GM18517 (cell line): ENCODE results near the gene ZMAT1.
"Not testable (repeated sequence)": the region's sequence is repeated elsewhere in the genome, so short reads cannot be mapped to it uniquely, and the experiment has no call there.

ENCODE experiments used
- ATAC-seq: cut with Tn5 transposase; IDR thresholded peaks from one replicate; pipeline ENCODE4 v1.9.1; 2021; ENCODE audit warnings: mild to moderate bottlenecking, moderate library complexity; ENCODE audit not compliant: unreplicated experiment

ZMAT1 gene

GRCh38 chrX:101931488-101932248, at the start of gene ZMAT1:
Gene ZMAT1 (minus strand): TSS chrX:101932027. CDS start chrX:101932008, 19 bp downstream.
- peak; percentile 88 for ATAC-seq

DNA sequence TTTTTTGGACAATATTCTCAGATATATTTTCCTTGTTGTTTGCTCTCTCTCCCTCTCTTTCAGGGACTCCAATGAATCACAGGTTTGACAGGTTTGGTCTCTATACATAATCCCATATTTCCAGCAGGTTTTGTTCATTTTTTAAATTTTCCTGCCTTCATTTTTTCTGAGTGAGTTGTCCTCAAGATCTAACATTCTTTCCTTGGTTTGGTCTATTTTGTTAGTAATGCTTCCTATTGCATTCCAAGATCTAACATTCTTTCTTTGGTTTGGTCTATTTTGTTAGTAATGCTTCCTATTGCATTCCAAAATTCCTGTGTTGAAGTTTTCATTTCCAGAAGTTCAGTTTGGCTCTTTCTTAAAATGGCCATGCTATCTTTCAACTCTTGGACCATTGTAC, 45.3 kb upstream of the ZMAT1 start:
- ATAC-seq = no peak

DNA sequence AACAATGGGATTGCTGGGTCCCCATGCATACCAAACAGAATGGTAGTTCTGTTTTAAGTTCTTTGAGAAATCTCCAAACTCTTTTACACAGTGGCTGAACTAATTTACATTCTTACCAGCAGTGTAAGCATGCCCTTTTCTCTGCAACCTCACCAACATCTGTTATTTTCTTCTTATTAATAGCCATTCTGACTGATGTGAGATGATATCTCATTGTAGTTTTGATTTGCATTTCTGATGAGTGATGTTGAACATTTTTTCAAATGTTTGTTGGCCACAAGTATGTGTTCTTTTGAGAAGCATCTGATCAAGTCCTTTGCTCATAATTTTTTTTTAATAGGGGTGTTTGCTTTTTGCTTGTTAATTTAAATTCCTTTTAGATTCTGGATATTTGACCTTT, 41.2 kb upstream of the ZMAT1 start:
- ATAC-seq = no peak

GRCh38 chrX:101964923-101965539, 33.2 kb upstream of the ZMAT1 start:
- not testable (repeated sequence) for ATAC-seq

- ATAC-seq = no peak
Observed at GRCh38 chrX:101958139-101958538, 26.3 kb upstream of the ZMAT1 start.

- ATAC-seq = no peak
Observed at GRCh38 chrX:101957174-101957573, 25.3 kb upstream of the ZMAT1 start.

GRCh38 chrX:101956556-101956955, 24.7 kb upstream of the ZMAT1 start:
- ATAC-seq = no peak

DNA sequence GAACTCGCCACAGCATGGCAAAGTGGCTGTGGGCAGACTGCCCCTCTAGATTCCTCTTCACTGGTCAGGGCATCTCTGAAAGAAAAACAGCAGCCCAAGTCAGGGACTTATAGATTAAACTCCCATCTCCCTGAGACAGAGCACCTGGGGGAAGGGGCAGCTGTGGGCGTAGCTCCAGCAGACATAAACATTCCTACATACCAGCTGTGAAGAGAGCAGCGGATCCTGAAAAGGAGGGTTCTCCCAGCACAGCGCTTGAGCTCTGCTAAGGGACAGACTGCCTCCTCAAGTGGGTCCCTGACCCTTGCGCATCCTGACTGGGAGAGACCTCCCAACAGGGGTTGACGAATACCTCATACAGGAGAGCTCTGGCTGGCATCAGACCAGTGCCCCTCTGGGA, 18.8 kb upstream of the ZMAT1 start:
- ATAC-seq = no peak

DNA sequence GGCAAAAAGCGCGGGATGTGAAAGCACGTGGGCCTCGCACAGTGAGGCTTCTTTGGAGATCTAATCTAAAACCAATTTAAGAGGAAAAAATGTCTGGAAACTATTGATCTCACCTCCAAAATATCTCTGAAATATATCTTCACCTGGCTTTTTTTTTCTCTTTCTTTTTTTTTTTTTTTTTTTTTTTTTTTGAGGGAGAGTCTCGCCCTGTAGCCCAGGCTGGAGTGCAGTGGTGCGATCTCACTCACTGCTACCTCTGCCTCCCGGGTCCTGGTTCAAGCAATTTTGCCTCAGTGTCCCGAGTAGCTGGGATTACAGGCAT, 383 bp upstream of the ZMAT1 start:
- ATAC-seq = no peak

- peak; percentile 3 for ATAC-seq
Observed at GRCh38 chrX:101931136-101931487, 715 bp downstream of the ZMAT1 start.

DNA sequence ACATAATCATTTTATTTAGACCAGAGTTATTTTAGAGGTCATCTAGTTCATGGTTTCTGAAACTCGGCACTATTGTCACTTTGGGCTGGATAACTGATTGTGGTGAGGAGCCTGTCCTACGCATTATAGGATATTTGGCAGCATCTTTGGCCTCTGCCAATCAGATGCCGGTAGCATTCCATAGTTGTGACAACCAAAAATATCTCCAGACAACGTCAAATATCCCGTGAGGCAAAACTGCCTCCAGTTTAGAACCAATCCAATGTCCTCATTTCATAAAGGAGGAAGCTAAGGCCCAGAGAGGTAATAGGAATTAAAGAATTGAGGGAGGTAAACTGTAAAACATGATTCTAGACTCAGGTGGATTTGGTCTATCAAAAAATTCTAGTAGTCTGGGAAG, 6.1 kb downstream of the ZMAT1 start:
- no peak for ATAC-seq

DNA sequence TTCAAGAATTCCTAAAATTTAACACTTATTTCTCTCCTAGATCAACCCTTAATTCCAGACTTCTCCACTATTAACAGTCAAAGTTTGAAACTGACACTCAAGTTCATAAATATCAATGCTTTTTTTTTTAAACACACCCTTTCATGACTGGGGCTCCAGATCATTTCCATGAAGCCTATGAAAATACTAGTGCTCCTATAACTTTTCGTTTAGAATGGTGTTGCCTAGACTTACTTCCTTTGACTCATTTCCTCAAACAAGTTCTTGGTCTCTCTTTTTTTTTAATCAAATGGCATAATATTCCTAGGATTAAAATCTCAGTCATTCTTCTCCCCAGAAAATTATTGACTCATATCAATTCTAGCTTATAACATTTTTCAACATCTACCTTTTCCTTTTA, 13.1 kb downstream of the ZMAT1 start:
- no peak for ATAC-seq

DNA sequence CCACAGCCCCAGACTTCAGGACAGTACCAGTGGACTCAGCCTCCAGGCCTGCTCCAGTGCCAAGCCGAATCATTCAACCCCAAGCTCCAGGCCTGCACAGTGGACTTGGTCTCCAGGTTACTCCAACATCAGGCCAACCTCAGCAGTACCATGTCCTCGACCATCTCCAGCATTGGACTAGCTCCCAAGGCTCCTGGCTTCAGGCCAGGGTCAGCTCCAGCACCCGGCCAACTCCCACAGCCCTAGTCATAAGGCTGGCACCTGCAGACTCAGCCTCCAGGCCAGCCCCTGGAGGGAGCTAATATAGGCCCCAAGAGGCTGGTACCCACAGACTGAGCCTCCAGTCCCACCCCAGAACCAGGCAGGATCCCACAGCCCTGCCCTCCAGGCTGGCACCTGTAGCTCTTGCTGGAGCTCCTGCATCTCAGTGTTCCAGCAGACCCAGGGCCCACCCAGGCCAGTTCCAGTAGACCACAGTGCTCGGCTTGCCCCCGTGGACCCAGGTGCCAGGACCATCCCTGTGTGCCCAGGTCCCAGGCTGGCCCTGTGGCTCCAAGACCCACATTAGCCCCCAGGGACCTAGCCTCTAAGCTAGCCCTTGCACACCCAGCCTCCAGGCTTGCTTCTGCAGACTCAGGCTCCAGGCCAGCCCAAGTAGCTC, 25.6 kb downstream of the ZMAT1 start:
- ATAC-seq = no peak

- ATAC-seq = no peak
Observed at GRCh38 chrX:101904996-101905395, 26.8 kb downstream of the ZMAT1 start.
